ENCODE results near the gene RELA.
A peak's percentile ranks its signal among the peaks of the same experiment; 100 is the strongest.
"Not testable (repeated sequence)": the region's sequence is repeated elsewhere in the genome, so short reads cannot be mapped to it uniquely, and the experiment has no call there.

RELA gene

DNA sequence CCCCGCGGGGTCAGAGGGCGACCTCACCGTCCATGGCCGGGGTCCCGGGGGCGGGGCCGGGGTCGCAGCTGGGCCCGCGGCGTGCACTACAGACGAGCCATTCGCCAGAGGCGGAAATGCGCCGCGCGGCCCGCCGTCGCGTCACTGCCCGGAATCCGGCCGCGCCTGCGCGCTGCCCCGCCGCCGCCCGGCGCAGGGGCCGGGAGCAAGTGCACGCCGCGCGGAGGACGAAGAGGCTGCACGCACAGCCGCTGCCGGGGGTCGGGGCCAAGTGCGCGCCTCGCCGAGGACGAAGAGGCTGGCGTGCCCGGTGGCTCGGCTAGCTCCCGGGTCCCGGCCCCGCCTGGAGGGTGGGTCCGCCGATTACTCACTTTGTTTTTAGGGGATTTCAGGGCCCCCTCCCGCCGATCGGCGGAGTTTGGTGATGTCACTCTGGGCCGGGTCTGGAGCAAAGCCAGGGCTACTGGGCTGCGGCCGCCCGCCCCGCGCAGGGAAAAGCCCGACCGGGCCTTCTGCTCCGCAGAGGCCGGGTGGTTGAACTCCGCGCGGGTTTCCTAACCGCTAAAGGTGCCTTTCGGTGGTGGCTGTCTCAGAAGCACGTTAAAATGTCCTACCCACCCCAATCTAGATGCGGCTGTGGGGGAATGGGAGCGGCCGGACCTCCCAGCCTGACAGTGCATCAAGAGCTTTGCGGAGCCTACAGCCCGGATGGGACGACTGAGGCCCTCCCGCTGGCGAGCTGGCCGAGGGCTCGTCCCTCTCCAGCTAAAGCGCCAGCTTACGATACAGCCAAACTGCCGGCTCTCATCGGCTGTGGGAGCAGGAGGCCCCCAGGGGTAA, at the start of gene RELA:
RELA (minus strand) TSS at position 118 of the 840 bp plus-strand sequence; CDS start at position 34, 84 bp downstream.
- H3K4me3 ChIP-seq (ENCODE audit: low read depth, low read length), result peak within 1 kb of the TSS; percentile 84
- TF ChIP-seq, protein P1, sequence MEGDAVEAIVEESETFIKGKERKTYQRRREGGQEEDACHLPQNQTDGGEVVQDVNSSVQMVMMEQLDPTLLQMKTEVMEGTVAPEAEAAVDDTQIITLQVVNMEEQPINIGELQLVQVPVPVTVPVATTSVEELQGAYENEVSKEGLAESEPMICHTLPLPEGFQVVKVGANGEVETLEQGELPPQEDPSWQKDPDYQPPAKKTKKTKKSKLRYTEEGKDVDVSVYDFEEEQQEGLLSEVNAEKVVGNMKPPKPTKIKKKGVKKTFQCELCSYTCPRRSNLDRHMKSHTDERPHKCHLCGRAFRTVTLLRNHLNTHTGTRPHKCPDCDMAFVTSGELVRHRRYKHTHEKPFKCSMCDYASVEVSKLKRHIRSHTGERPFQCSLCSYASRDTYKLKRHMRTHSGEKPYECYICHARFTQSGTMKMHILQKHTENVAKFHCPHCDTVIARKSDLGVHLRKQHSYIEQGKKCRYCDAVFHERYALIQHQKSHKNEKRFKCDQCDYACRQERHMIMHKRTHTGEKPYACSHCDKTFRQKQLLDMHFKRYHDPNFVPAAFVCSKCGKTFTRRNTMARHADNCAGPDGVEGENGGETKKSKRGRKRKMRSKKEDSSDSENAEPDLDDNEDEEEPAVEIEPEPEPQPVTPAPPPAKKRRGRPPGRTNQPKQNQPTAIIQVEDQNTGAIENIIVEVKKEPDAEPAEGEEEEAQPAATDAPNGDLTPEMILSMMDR (conservative IDR thresholded peaks at IDR 0.05; ENCODE audit: low read depth, low read length), result no peak
- peak; percentile 93 for DNase-seq (ENCODE audit: low read depth)

DNA sequence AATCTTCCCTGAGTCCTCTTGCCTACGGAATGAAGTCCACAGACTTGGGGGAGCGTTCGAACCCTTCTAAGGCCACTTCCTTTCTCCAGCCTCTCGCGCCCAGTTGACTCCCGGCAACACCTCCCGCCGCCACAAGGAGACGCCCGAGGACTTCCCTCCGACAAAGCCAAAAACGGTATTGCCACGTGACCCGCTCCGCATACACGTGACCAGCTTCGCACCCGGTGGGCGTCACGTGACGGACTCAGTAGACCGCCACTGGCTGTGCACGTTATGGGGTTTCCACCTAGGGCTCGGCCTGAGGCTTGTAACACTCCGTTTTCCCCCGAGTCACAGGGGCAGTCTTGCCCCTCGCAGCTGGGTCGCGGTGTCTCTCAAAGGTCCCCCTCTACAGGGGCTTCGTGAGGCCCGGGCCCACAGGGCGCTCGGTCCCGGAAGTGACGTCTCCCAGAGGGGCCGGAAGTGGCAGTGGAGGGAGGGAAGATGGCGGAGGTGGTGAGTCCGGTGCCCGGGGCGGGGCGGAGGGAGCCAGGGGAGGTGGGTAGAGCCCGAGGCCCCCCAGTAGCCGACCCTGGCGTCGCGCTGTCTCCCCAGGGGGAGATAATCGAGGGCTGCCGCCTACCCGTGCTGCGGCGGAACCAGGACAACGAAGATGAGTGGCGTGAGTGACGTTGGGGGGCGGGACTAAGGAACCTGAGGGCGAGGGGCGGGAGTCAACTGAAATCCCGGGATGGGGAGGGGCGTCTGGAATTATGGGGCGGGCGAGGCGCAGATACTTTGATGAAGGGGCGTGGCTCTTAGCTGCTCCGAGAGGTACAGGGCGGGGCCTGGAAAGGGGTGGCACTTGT, 49.3 kb upstream of the RELA start, which contains the start of gene KAT5:
KAT5 (plus strand) TSS at position 468 of the 848 bp plus-strand sequence; CDS start at position 484, 16 bp downstream.
- TF ChIP-seq, protein P1 (conservative IDR thresholded peaks at IDR 0.05; ENCODE audit: low read depth, low read length), result peak; percentile 98
- peak within 1 kb of the TSS; percentile 88 for H3K4me3 ChIP-seq (ENCODE audit: low read depth, low read length)
- DNase-seq (ENCODE audit: low read depth), result peak; percentile 99

DNA sequence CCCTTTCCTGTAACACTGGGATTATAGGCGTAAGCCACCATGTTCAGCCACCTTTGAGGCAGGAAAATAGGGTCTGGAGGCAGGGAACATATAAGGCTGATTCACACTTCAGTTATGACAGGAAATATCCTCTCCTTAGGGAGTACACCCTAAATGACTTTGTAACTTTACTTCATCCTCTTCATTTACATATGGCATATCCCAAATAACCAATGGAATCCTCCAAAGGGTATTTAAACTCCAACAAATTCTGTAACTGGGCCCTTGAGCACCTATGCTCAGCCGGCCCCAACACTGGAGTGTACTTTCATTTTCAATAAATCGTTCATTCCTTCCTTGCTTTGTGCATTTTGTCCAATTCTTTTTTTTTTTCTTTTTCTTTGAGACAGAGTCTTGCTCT, 47.7 kb upstream of the RELA start:
- DNase-seq (ENCODE audit: low read depth), result no peak
- H3K4me3 ChIP-seq (ENCODE audit: low read depth, low read length), result no peak overlapping the region
- TF ChIP-seq, protein P1 (conservative IDR thresholded peaks at IDR 0.05; ENCODE audit: low read depth, low read length), result no peak

DNA sequence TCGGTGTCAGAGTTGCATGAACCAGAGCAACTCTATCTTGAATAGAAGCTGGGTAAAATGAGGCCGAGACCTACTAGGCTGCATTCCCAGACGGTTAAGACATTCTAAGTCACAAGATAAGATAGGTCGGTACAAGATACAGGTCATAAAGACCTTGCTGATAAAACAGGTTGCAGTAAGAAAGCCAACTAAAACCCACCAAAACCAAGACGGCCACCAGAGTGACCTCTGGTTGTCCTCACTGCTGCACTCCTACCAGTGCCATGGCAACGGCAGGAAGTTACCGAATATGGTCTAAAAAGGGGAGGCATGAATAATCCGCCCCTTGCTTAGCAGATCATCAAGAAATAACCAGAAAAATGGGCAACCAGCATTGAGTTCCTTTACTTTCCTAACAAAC, 46.9 kb upstream of the RELA start:
- no peak overlapping the region for H3K4me3 ChIP-seq (ENCODE audit: low read depth, low read length)
- TF ChIP-seq, protein P1 (conservative IDR thresholded peaks at IDR 0.05; ENCODE audit: low read depth, low read length), result no peak
- DNase-seq (ENCODE audit: low read depth), result peak; percentile 13

DNA sequence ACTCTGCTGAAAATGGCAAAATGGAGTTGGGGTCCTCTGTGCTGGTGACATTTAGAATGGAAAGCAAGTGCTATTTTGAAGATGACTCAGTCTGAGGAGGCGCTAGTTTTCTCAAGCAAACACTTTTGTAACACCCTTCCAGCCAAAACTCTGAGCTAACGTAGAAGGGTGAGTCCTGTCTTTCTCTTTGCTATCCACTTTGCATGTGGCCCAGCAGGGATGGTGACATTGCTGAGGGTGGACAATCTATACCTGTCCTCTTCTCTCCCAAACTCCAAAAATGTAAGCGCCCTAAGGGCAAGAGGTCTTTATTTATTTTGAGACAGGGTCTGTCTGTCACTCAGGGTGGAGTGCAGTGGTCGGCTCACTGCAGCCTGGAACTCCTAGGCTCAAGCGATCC, 45.7 kb upstream of the RELA start:
- no peak overlapping the region for H3K4me3 ChIP-seq (ENCODE audit: low read depth, low read length)
- TF ChIP-seq, protein P1 (conservative IDR thresholded peaks at IDR 0.05; ENCODE audit: low read depth, low read length), result no peak
- no peak for DNase-seq (ENCODE audit: low read depth)

DNA sequence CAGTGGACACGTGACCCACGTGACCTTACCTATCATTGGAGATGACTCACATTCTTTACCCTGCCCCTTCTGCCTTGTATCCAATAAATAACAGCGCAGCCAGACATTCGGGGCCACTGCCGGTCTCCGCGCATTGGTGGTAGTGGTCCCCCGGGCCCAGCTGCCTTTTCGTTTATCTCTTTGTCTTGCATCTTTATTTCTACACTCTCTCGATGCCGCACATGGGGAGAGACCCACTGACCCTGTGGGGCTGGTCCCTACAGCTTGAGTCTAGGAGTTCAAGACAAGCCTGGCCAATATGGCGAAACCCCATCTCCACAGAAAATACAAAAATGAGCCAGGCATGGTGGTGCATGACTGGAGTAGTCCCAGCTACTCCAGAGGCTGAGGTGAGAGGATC, 44.3 kb upstream of the RELA start:
- not testable (repeated sequence) for DNase-seq (ENCODE audit: low read depth); H3K4me3 ChIP-seq (ENCODE audit: low read depth, low read length)

DNA sequence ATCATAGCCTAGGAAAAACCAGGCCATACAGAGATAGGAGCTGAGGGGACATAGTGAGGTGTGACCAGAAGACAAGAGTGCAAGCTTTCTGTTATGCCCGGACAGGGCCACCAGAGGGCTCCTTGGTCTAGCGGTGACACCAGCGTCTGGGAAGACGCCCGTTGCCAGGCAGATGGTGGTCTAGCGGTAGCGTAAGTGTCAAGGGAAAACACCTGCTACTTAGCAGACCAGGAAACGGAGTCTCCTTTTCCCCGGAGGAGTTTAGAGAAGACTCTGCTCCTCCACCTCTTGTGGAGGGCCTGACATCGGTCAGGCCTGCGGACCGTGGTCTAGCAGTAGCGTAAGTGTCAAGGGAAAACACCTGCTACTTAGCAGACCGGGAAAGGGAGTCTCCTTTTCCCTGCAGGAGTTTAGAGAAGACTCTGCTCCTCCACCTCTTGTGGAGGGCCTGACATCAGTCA, 43.6 kb upstream of the RELA start:
- not testable (repeated sequence) for H3K4me3 ChIP-seq (ENCODE audit: low read depth, low read length)
- peak; percentile 53 for DNase-seq (ENCODE audit: low read depth)
- TF ChIP-seq, protein P1 (conservative IDR thresholded peaks at IDR 0.05; ENCODE audit: low read depth, low read length), result peak; percentile 52
